ENCODE measurements around the gene CHRNA3.

DNA sequence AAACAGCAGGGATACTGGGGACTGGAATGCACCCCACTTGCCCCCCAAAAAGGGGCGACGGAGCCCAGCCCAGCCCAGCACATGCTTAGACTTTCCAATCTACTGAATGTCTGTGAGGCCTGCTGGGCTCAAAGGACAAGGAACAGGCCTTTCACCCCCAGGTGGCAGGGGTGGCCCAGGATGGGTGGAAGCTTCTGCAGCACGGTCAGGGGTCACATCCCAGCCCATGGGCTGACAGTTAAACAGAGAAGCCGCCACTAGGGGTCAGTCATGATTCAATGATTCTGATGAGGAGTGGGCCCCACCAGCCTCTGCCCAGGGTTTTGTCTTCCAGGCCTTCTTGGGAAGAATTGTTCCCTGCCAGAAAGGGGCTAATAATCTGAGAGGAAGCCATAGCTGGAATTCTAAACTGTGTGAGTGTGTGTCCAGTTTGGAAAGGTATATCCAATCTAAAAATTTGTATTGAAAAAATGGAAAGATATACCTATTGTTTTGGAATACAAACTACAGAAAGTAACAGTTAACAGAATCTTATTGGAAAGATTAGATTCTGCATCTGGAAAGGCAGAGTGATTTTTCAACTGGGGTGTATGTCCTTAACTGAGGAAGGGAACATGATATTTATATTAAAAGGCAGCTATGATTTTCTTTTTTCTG lies 18.0 kb upstream of the CHRNA3 start:
- no peak for TF ChIP-seq EZH2phosphoT487 (IDR thresholded peaks at IDR 0.05; ENCODE audit: borderline replicate concordance, low read length)
- TF ChIP-seq, protein P1, sequence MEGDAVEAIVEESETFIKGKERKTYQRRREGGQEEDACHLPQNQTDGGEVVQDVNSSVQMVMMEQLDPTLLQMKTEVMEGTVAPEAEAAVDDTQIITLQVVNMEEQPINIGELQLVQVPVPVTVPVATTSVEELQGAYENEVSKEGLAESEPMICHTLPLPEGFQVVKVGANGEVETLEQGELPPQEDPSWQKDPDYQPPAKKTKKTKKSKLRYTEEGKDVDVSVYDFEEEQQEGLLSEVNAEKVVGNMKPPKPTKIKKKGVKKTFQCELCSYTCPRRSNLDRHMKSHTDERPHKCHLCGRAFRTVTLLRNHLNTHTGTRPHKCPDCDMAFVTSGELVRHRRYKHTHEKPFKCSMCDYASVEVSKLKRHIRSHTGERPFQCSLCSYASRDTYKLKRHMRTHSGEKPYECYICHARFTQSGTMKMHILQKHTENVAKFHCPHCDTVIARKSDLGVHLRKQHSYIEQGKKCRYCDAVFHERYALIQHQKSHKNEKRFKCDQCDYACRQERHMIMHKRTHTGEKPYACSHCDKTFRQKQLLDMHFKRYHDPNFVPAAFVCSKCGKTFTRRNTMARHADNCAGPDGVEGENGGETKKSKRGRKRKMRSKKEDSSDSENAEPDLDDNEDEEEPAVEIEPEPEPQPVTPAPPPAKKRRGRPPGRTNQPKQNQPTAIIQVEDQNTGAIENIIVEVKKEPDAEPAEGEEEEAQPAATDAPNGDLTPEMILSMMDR (IDR thresholded peaks at IDR 0.05; ENCODE audit: low read depth, low read length, poor library complexity, severe bottlenecking): peak; percentile 76
